Keratinocyte (primary cell): Measurements from ENCODE around the gene ANO8. TPM values are rescaled to one million over a fixed set of nuclear protein-coding genes. Genes with fewer than 3 reads are reported as not detected.

Experiments
- DNase-seq: peaks from one replicate; pipeline ENCODE4 v3.0.0-alpha.2; 2011; ENCODE audit warnings: low read depth, missing footprints, low spot score
- FAIRE-seq: peaks from 2 replicates; lab custom pipeline; 2011; peaks lifted over from hg19 to GRCh38; lab: Jason Lieb, UNC
- H2AFZ ChIP-seq: 2 replicates; pipeline ENCODE4 v1.6.0; 2012; ENCODE audit warnings: low read length, control low read depth, inconsistent platforms; ENCODE audit not compliant: control insufficient read depth
- H3K27ac ChIP-seq: 2 replicates; pipeline ENCODE4 v1.5.1; 2011; ENCODE audit warnings: low read length; ENCODE audit not compliant: control insufficient read depth, insufficient read depth
- H3K27me3 ChIP-seq: 3 replicates; pipeline ENCODE4 v1.6.0; 2011; ENCODE audit warnings: low read length; ENCODE audit not compliant: control insufficient read depth, insufficient read depth; ENCODE audit errors: extremely low read depth
- H3K36me3 ChIP-seq, 2 experiments: 2 replicates in 1 of 2; 3 replicates in 1 of 2; pipeline ENCODE4 v1.5.1; 2011; ENCODE audit warnings: low read length in 2 of 2, mild to moderate bottlenecking in 1 of 2; ENCODE audit not compliant: control insufficient read depth in 2 of 2, insufficient read depth in 2 of 2; ENCODE audit errors: extremely low read depth in 1 of 2
- H3K4me1 ChIP-seq: 3 replicates; pipeline ENCODE4 v1.5.1; 2011; ENCODE audit warnings: low read length; ENCODE audit not compliant: control insufficient read depth, insufficient read depth; ENCODE audit errors: extremely low read depth
- H3K4me2 ChIP-seq: 3 replicates; pipeline ENCODE4 v1.6.0; 2011; ENCODE audit warnings: low read depth, low read length; ENCODE audit not compliant: control insufficient read depth, insufficient read depth; ENCODE audit errors: extremely low read depth
- H3K4me3 ChIP-seq, 3 experiments: fragments of 200-600 bp in 1 of 3; sonication (generic) in 1 of 3; 2 replicates in 2 of 3; 3 replicates in 1 of 3; pipeline ENCODE4 v1.5.1; 2011 to 2016; ENCODE audit warnings: low read length in 3 of 3, mild to moderate bottlenecking in 3 of 3, control low read depth in 2 of 3, inconsistent platforms in 1 of 3, low read depth in 1 of 3, mixed read lengths in 1 of 3, mixed run types in 1 of 3, moderate library complexity in 1 of 3; ENCODE audit not compliant: control insufficient read depth in 2 of 3, insufficient read depth in 2 of 3; ENCODE audit errors: extremely low read depth in 1 of 3
- H3K79me2 ChIP-seq: 2 replicates; pipeline ENCODE4 v1.6.0; 2012; ENCODE audit warnings: low read length; ENCODE audit not compliant: control insufficient read depth, insufficient read depth
- H3K9ac ChIP-seq: 3 replicates; pipeline ENCODE4 v1.6.0; 2011; ENCODE audit warnings: low read length; ENCODE audit not compliant: control insufficient read depth, insufficient read depth; ENCODE audit errors: extremely low read depth
- H3K9me1 ChIP-seq: 3 replicates; pipeline ENCODE4 v1.6.0; 2011; ENCODE audit warnings: low read length; ENCODE audit not compliant: control insufficient read depth, insufficient read depth; ENCODE audit errors: extremely low read depth
- H3K9me3 ChIP-seq: 2 replicates; pipeline ENCODE4 v1.5.1; 2012; ENCODE audit warnings: low read depth, low read length; ENCODE audit not compliant: control insufficient read depth
- H4K20me1 ChIP-seq: 3 replicates; pipeline ENCODE4 v1.6.0; 2011; ENCODE audit warnings: low read length; ENCODE audit not compliant: control insufficient read depth, insufficient read depth; ENCODE audit errors: extremely low read depth
- CTCF ChIP-seq, 3 experiments: IDR thresholded peaks in 1 of 3; conservative IDR thresholded peaks in 1 of 3; optimal IDR thresholded peaks in 1 of 3; 2 replicates in 2 of 3; 3 replicates in 1 of 3; pipeline versions ENCODE3 to v1.5.1; 2011; ENCODE audit warnings: low read length in 3 of 3, mild to moderate bottlenecking in 3 of 3, moderate library complexity in 2 of 3, control low read depth in 1 of 3, inconsistent platforms in 1 of 3; ENCODE audit not compliant: insufficient read depth in 2 of 3; ENCODE audit errors: extremely low read depth in 1 of 3
- EZH2 ChIP-seq: IDR thresholded peaks from one replicate; pipeline ENCODE4 v1.6.1; 2012; ENCODE audit warnings: inconsistent platforms, mild to moderate bottlenecking, low read length, moderate library complexity
- dilution Hi-C: fragments of 300-500 bp; cut with MboI; formaldehyde crosslinking; loops from one replicate; pipeline ENCODE4 v1.7.0; 2020; ENCODE audit warnings: low sequenced_read_pairs; ENCODE audit not compliant: extremely low pct_ligation_motif_present
- polyA plus RNA-seq, 5 experiments: library from polyadenylated mRNA; depleted of rRNA in 3 of 5; stranded (reverse) in 3 of 5; stranded (forward) in 1 of 5; unstranded in 1 of 5; fragments of >200 nt; gene quantifications; 1 replicate in 1 of 5; 2 replicates in 3 of 5; 3 replicates in 1 of 5; pipeline versions ENCODE4 v1.2.1 to v1.2.3, GENCODE V29; 2011 to 2012; ENCODE audit warnings: missing spikeins in 2 of 5, low read depth in 1 of 5, low replicate concordance in 1 of 5

ANO8 gene
- polyA plus RNA-seq, 1 donor (not counting 4 experiments of a cell fraction or from before 2014, with no cell fraction given), result 1.6 TPM

DNA sequence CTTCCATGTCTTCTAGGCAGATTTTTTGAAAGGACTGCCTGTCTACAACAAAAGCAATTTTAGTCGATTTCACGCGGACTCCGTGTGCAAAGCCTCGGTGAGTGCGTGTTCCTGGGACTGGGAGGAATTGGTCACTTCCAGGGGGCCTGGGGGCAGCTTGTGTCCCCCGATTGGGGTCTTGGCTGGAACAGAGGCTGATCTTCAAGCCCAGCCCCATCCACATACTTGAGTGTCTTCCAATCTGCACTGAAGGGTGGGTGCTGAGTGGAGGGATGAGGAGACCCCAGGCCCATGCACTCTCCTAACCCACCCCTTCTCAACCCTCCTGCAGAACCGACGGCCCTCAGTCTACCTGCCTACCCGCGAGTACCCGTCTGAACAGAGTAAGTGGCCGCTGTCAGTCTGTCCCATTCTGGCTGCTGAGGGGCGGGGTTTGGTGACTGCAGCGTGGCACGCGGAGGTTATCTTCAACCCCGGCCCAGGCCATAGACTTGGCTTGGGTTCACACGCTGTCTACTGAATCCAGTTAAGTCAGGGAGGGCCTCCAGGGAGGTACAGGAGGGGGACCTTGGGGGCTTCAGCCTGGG lies 20.6 kb downstream of the ANO8 start:
- no peak overlapping the region for H3K9ac ChIP-seq
- dilution Hi-C loops, result no loop called here
- no peaks in the 10 kb centered on the region for H3K27me3 ChIP-seq
- H3K4me1 ChIP-seq, result peaks cover 23% of the 10 kb centered on the region
- TF ChIP-seq CTCF (optimal IDR thresholded peaks at IDR 0.05 in 1 of 3, IDR thresholded peaks at IDR 0.05 in 1 of 3, conservative IDR thresholded peaks at IDR 0.05 in 1 of 3; ENCODE audit: extremely low read depth in 1 of 3, insufficient read depth in 2 of 3, low read length in 3 of 3) (no peak), EZH2 (no peak)
- no peak for FAIRE-seq
- no peaks in the 10 kb centered on the region for H3K9me1 ChIP-seq
- peaks cover 51% of the 10 kb centered on the region for H3K79me2 ChIP-seq
- H3K9me3 ChIP-seq, result no peaks in the 10 kb centered on the region
- no peak for DNase-seq
- no peak overlapping the region for H3K4me2 ChIP-seq
- peaks cover 17 to 26% of the 10 kb centered on the region in 2 experiments for H3K36me3 ChIP-seq
- no peak overlapping the region for H3K27ac ChIP-seq
- H2AFZ ChIP-seq, result no peak overlapping the region
- H4K20me1 ChIP-seq, result peaks cover 4% of the 10 kb centered on the region
- no peak overlapping the region for H3K4me3 ChIP-seq

DNA sequence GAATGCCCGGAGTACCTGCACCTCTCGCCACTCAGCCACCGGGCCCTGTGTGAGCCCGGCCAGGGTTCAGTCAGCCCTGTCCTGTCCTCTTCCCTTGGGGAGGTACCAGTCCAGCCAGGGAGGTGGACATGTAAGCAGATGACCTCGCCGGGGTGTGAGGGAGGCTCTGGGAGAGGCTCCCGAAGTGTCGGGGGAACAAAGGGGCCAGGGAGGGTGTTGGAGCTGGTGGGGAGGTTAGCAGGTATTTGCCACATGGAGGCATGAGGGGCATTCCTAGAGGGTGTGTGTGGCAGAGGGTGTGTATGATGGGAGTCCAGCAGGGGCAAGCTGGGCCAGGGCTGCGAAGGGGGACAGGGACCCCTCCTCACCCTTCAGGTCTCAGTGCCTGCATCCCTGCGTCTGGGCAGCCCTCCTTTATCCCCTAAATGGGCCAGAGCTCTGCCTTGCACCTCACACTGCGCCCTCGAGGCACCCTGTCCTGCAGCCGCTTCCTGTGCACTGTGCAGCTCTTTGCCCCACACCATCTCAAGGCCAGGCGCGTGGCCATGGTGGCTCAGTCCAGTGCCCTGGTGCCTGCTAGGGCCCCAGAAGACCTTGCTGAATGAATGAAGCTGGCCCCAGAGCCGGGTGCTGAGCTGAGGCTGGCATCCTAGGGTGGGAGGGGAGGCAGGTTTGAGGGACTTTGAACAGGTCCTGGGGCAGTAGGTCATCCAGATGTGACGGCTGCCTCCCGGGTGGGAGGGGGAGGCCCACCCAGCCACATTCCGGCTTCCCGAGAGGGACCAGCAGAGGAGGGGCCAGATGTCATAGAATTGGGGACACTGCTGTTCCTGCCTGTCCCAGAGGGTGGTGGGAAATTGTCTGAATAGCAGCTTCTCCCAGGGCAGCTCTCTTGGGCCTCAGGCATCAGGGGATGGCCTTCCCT lies 22.2 kb downstream of the ANO8 start:
- TF ChIP-seq CTCF (optimal IDR thresholded peaks at IDR 0.05 in 1 of 3, IDR thresholded peaks at IDR 0.05 in 1 of 3, conservative IDR thresholded peaks at IDR 0.05 in 1 of 3; ENCODE audit: extremely low read depth in 1 of 3, insufficient read depth in 2 of 3, low read length in 3 of 3) (no peak), EZH2 (no peak)
- H3K4me2 ChIP-seq, result peak overlapping the region; percentile 54
- H3K4me3 ChIP-seq, result peak overlapping the region in 2 of 3 experiments; percentile 2 to 21
- H4K20me1 ChIP-seq, result peaks cover 4% of the 10 kb centered on the region
- peak overlapping the region; percentile 59 for H3K9ac ChIP-seq
- DNase-seq, result no peak
- no peak overlapping the region for H2AFZ ChIP-seq
- dilution Hi-C loops, result no loop called here
- no peaks in the 10 kb centered on the region for H3K9me3 ChIP-seq
- H3K27ac ChIP-seq, result peak overlapping the region; percentile 73
- H3K4me1 ChIP-seq, result peaks cover 23% of the 10 kb centered on the region
- peaks cover 51% of the 10 kb centered on the region for H3K79me2 ChIP-seq
- H3K36me3 ChIP-seq, result peaks cover 17 to 24% of the 10 kb centered on the region in 2 experiments
- H3K9me1 ChIP-seq, result no peaks in the 10 kb centered on the region
- H3K27me3 ChIP-seq, result no peaks in the 10 kb centered on the region
- FAIRE-seq, result no peak
